AG04450 (cell line): Measurements from ENCODE around the gene AURKAIP1. TPM values are rescaled to one million over a fixed set of nuclear protein-coding genes. Genes with fewer than 3 reads are reported as not detected.
"Not testable (repeated sequence)": the region's sequence is repeated elsewhere in the genome, so short reads cannot be mapped to it uniquely, and the experiment has no call there.

Experiments used
- CTCF ChIA-PET: fragments of 300-600, 350-600 bp; formaldehyde crosslinking; extraction: SDS; loops from one replicate; lab custom pipeline; 2022; ENCODE audit warnings: antibody characterized with exemption, inconsistent platforms; lab: Charles Lee
- POLR2A ChIA-PET: fragments of 350-600 bp; formaldehyde crosslinking; extraction: SDS; loops from one replicate; lab custom pipeline; 2021; ENCODE audit warnings: antibody characterized with exemption, inconsistent platforms; lab: Yijun Ruan, JAX
- DNase-seq: peaks from one replicate; pipeline ENCODE4 v3.0.0-alpha.2; 2011; ENCODE audit warnings: low read depth, low spot score
- H3K27ac ChIP-seq: one replicate; pipeline ENCODE4 v1.5.1; 2012; ENCODE audit warnings: low read depth, low read length, control low read depth
- H3K27me3 ChIP-seq: one replicate; pipeline ENCODE4 v1.6.0; 2012; ENCODE audit warnings: low read length; ENCODE audit not compliant: control insufficient read depth, insufficient read depth
- H3K4me3 ChIP-seq: 2 replicates; pipeline ENCODE4 v1.5.1; 2011; ENCODE audit warnings: mild to moderate bottlenecking, low read depth, low read length, control low read depth
- H3K9me3 ChIP-seq: 2 replicates; pipeline ENCODE4 v1.5.1; 2012; ENCODE audit warnings: low read length; ENCODE audit not compliant: control insufficient read depth, insufficient read depth
- CTCF ChIP-seq: IDR thresholded peaks from 2 replicates; pipeline ENCODE4 v1.5.1; 2011; ENCODE audit warnings: low read depth, low read length, control low read depth, inconsistent platforms
- polyA plus RNA-seq: library from polyadenylated mRNA; depleted of rRNA; stranded (reverse); fragments of >200 nt; gene quantifications from 2 replicates; pipeline ENCODE4 v1.2.3, GENCODE V29; 2011

The AURKAIP1 gene
- polyA plus RNA-seq, 1 experiment: 54.3 TPM

- ChIA-PET POLR2A (interaction anchor here (0.6 to 1.8 kb wide), 7 partner anchors 9 to 61 kb away, joined by 3 to 6 read pairs (median 3); partner anchors contain the start of gene MXRA8), CTCF (interaction anchor here (0.6 to 1.6 kb wide), 15 partner anchors 10 to 47 kb away, joined by 3 to 10 read pairs (median 3); no protein-coding TSS in a partner anchor)
- no peak overlapping the region for H3K27ac ChIP-seq
- H3K4me3 ChIP-seq: peak overlapping the region; percentile 13; the same call in 1 of the 2 replicates
- peaks cover 4% of the 10 kb centered on the region; the same call in 1 of the 2 replicates for H3K9me3 ChIP-seq
- TF ChIP-seq CTCF: peak; percentile 93
- DNase-seq: no peak
- H3K27me3 ChIP-seq: no peaks in the 10 kb centered on the region
These were observed 3.0 kb downstream of the AURKAIP1 start for GRCh38 chr1:1371746-1372711.

GRCh38 chr1:1371364-1371745 is 3.7 kb downstream of the AURKAIP1 start:
- Histone ChIP-seq H3K27me3 (no peaks in the 10 kb centered on the region), H3K27ac (no peak overlapping the region), H3K4me3 (no peak overlapping the region), H3K9me3 (peaks cover 4% of the 10 kb centered on the region; the same call in 1 of the 2 replicates)
- no peak for TF ChIP-seq CTCF
- CTCF ChIA-PET: interaction anchor here (0.8 to 1.6 kb wide), 7 partner anchors 9 to 46 kb away, joined by 3 to 10 read pairs (median 4); no protein-coding TSS in a partner anchor
- POLR2A ChIA-PET: interaction anchor here (0.6 to 1.8 kb wide), 7 partner anchors 8 to 60 kb away, joined by 3 to 6 read pairs (median 3); partner anchors contain the start of gene MXRA8
- no peak for DNase-seq

DNA sequence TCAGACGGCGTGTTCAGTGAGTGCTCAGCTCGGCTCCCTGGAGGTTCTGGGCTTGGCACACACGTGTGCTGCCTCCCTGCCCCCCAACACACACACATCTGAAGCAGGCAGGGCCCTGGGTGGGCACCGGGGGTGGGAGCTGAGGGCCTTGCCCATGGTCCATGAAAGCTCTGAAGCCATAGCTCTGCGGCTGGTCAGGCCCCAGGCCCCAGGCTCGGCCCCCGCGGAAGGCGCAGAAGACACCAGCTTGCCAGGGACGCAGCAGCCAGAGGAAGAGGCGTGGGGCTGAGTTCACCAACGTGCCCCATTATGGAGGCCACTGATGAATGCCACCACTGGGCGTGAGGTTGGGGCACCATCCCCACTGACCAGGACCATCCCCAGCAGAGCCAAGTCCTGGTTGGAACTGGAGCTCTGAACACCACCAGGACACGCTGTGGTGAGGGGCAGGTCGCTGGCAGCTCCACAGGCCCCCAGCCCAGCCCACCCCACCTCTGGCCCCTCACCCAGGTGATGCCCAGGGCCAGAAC is 4.2 kb downstream of the AURKAIP1 start:
- CTCF ChIA-PET: interaction anchor here (1.1 kb wide), 2 partner anchors 20 to 36 kb away, joined by 4 read pairs; no protein-coding TSS in a partner anchor
- Histone ChIP-seq H3K4me3 (no peak overlapping the region), H3K27me3 (no peaks in the 10 kb centered on the region), H3K27ac (no peak overlapping the region), H3K9me3 (peaks cover 4% of the 10 kb centered on the region; the same call in 1 of the 2 replicates)
- POLR2A ChIA-PET: interaction anchor here (0.7 to 1.8 kb wide), 6 partner anchors 9 to 71 kb away, joined by 3 to 6 read pairs (median 3); no protein-coding TSS in a partner anchor
- no peak for DNase-seq
- TF ChIP-seq CTCF: no peak

DNA sequence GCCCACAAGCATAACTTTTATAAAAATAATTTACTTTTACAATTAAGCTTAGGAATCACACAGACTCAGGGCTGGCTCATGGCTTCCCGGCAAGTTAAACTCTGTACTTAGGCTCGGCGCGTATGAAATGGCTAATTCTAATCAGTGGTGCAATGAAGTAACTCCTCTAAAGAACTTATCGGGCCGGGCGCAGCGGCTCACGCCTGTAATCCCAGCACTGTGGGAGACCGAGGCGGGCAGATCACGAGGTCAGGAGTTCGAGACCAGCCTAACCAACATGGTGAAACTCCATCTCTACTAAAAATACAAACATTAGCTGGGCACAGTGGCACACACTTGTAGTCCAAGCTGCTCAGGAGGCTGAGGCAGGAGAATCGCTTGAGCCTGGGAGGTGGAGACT is 4.9 kb downstream of the AURKAIP1 start:
- POLR2A ChIA-PET, CTCF ChIA-PET, H3K27ac ChIP-seq, H3K27me3 ChIP-seq, H3K4me3 ChIP-seq, H3K9me3 ChIP-seq, DNase-seq: not testable (repeated sequence)

DNA sequence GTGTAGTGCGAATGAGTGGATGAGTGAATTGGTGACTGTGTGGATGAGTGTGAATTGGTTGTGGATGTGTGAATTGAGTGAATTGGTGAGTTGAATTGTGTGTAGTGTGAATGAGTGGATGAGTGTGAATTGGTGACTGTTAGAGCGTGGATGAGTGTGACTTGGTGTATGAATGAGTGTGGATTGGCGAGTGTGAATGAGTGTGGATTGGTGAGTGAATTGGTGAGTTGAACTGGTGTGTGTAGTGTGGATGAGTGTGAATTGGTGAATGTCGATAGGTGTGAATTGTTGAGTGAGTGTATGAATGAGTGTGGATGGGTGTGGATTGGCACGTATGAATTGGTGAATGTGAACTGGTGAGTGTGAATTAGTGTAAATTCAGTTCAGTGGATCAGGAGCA is 7.7 kb downstream of the AURKAIP1 start:
- no peaks in the 10 kb centered on the region for H3K27me3 ChIP-seq
- ChIA-PET CTCF (no interaction called here), POLR2A (interaction anchor here (0.6 kb wide), 1 partner anchor 34 kb away, joined by 3 read pairs; no protein-coding TSS in a partner anchor)
- H3K4me3 ChIP-seq: no peak overlapping the region
- H3K9me3 ChIP-seq: no peaks in the 10 kb centered on the region; the same call in 1 of the 2 replicates
- no peak for TF ChIP-seq CTCF
- no peak for DNase-seq
- H3K27ac ChIP-seq: no peak overlapping the region
